Sigmoid colon (tissue), 7 donors: ENCODE measurements around the gene MAD1L1. TPM values are rescaled to one million over a fixed set of nuclear protein-coding genes. Genes with fewer than 3 reads are reported as not detected.
A peak's percentile ranks its signal among the peaks of the same experiment; 100 is the strongest.

ENCODE experiments used
- DNase-seq: peaks from one replicate; pipeline ENCODE4 v3.0.0-alpha.2; 2019
- H3K27ac ChIP-seq, 4 donors: fragments of 200-600 bp; sonication (generic); one replicate each; pipeline ENCODE4 v1.5.1; 2016 to 2019; ENCODE audit warnings: mild to moderate bottlenecking in 1 of 4
- H3K27me3 ChIP-seq, 3 donors: fragments of 200-600 bp; sonication (generic); one replicate each; pipeline ENCODE4 v1.5.1; 2019; ENCODE audit warnings: mild to moderate bottlenecking in 1 of 3
- H3K36me3 ChIP-seq, 4 donors: fragments of 200-600 bp; sonication (generic); one replicate each; pipeline ENCODE4 v1.5.1; 2016 to 2019
- H3K4me1 ChIP-seq, 4 donors: fragments of 200-600 bp; sonication (generic); one replicate each; pipeline ENCODE4 v1.5.1; 2017 to 2019
- H3K4me3 ChIP-seq, 4 donors: fragments of 200-600 bp; sonication (generic); one replicate each; pipeline ENCODE4 v1.5.1; 2017 to 2019; ENCODE audit warnings: mild to moderate bottlenecking in 2 of 4, moderate library complexity in 1 of 4
- H3K9me3 ChIP-seq, 4 donors: fragments of 200-600 bp in 3 of 4; sonication (generic) in 3 of 4; one replicate each; pipeline versions ENCODE4 v1.5.1 to v1.6.1; 2013 to 2019
- CTCF ChIP-seq, 4 experiments: fragments of 450-650 bp in 3 of 4; fragments of 200-600 bp in 1 of 4; IDR thresholded peaks; one replicate each; pipeline ENCODE4 v1.5.1; 2016 to 2019; ENCODE audit warnings: antibody characterized with exemption in 4 of 4, mild to moderate bottlenecking in 3 of 4, moderate library complexity in 2 of 4
- EP300 ChIP-seq, 4 donors: sonication (generic); formaldehyde crosslinking; IDR thresholded peaks; one replicate each; pipeline ENCODE4 v1.6.1; 2017; ENCODE audit warnings: antibody characterized with exemption in 4 of 4
- POLR2A ChIP-seq, 2 donors: fragments of 450-650 bp; IDR thresholded peaks; one replicate each; pipeline ENCODE4 v1.6.1; 2016; ENCODE audit warnings: antibody characterized with exemption in 2 of 2, mild to moderate bottlenecking in 2 of 2, moderate library complexity in 2 of 2
- POLR2AphosphoS5 ChIP-seq, 4 donors: sonication (generic); formaldehyde crosslinking; IDR thresholded peaks; one replicate each; pipeline ENCODE4 v1.6.1; 2017; ENCODE audit warnings: antibody characterized with exemption in 4 of 4
- WGBS, 2 donors: extraction: QIAGEN DNeasy Blood & Tissue Kit; methylation state at CpG; one replicate each; pipeline ENCODE4 v1.1.7; 2013; 5-methylcytosine and 5-hydroxymethylcytosine counted together
- intact Hi-C: fragments of 100-400 bp; cut with DNase I; formaldehyde crosslinking; loops from one replicate; pipeline ENCODE4 v1.15.1; 2023
- polyA plus RNA-seq, 3 donors: library from polyadenylated mRNA; stranded (reverse); fragments of 200-250 nt; gene quantifications; one replicate each; pipeline ENCODE4 v1.2.3, GENCODE V29; 2013
- total RNA-seq, 4 donors: library from RNA; depleted of rRNA; stranded (reverse); fragments of >200 nt; gene quantifications; one replicate each; pipeline ENCODE4 v1.1.0, GENCODE V29; 2016
- donor health status: healthy with polysubstance abuse.
- donor health status: Bipolar disorder and iron deficiency.
- donor health status: healthy.

Gene MAD1L1
- total and polyA plus RNA-seq, 7 donors = 10.2 to 38.4 (median 20.6) TPM

- no peak for DNase-seq
- no peak overlapping the region for H3K4me3 ChIP-seq
- H3K4me1 ChIP-seq = peaks cover 0 to 57% (median 48%) of the 10 kb centered on the region in 4 donors
- H3K27me3 ChIP-seq = no peaks in the 10 kb centered on the region
- no peaks in the 10 kb centered on the region for H3K36me3 ChIP-seq
- no peak overlapping the region for H3K27ac ChIP-seq
- TF ChIP-seq EP300 (IDR thresholded peaks at IDR 0.05) (no peak), CTCF (IDR thresholded peaks at IDR 0.05) (no peak)
- H3K9me3 ChIP-seq = no peaks in the 10 kb centered on the region
- intact Hi-C loops = loop anchor here (5.0 kb wide), 1 partner anchor 64 kb away; no protein-coding TSS in a partner anchor
- 94 to 95% methylated on average over 26 of the region's 26 CpGs for WGBS, 2 donors
These were observed 61.9 kb downstream of the MAD1L1 start for GRCh38 chr7:2170576-2171521.

GRCh38 chr7:2169923-2170575, 62.7 kb downstream of the MAD1L1 start:
- WGBS, 2 donors = 97% methylated on average over 17 of the region's 17 CpGs
- Histone ChIP-seq H3K4me1 (peaks cover 0 to 56% (median 43%) of the 10 kb centered on the region in 4 donors), H3K27ac (no peak overlapping the region), H3K36me3 (no peaks in the 10 kb centered on the region), H3K4me3 (no peak overlapping the region), H3K27me3 (no peaks in the 10 kb centered on the region), H3K9me3 (no peaks in the 10 kb centered on the region)
- no peak for TF ChIP-seq CTCF (IDR thresholded peaks at IDR 0.05)
- no peak for TF ChIP-seq EP300 (IDR thresholded peaks at IDR 0.05)
- TF ChIP-seq POLR2A (IDR thresholded peaks at IDR 0.05) = no peak
- no peak for TF ChIP-seq POLR2AphosphoS5 (IDR thresholded peaks at IDR 0.05)
- intact Hi-C loops = loop anchor here (5.0 kb wide), 1 partner anchor 63 kb away; no protein-coding TSS in a partner anchor
- DNase-seq = no peak

GRCh38 chr7:2168615-2169311, 64.0 kb downstream of the MAD1L1 start:
- Histone ChIP-seq H3K4me3 (no peak overlapping the region), H3K27me3 (no peaks in the 10 kb centered on the region), H3K36me3 (no peaks in the 10 kb centered on the region), H3K9me3 (no peaks in the 10 kb centered on the region), H3K27ac (no peak overlapping the region), H3K4me1 (peaks cover 0 to 55% (median 46%) of the 10 kb centered on the region in 4 donors)
- intact Hi-C loops = no loop called here
- no peak for DNase-seq
- no peak for TF ChIP-seq CTCF (IDR thresholded peaks at IDR 0.05)
- TF ChIP-seq EP300 (IDR thresholded peaks at IDR 0.05) = no peak
- no peak for TF ChIP-seq POLR2AphosphoS5 (IDR thresholded peaks at IDR 0.05)
- TF ChIP-seq POLR2A (IDR thresholded peaks at IDR 0.05) = no peak
- 93% methylated on average over 37 of the region's 37 CpGs for WGBS, 2 donors

- no peaks in the 10 kb centered on the region for H3K36me3 ChIP-seq
- H3K27me3 ChIP-seq = no peaks in the 10 kb centered on the region
- H3K27ac ChIP-seq = peak overlapping the region in 3 of 4 donors; percentile 12 to 32 (median 30)
- no peak overlapping the region for H3K4me3 ChIP-seq
- WGBS, 2 donors = 94 to 96% methylated on average over 25 of the region's 25 CpGs
- intact Hi-C loops = no loop called here
- no peaks in the 10 kb centered on the region for H3K9me3 ChIP-seq
- no peak for DNase-seq
- peaks cover 0 to 46% (median 37%) of the 10 kb centered on the region in 4 donors for H3K4me1 ChIP-seq
- TF ChIP-seq POLR2A (IDR thresholded peaks at IDR 0.05) (no peak), EP300 (IDR thresholded peaks at IDR 0.05) (no peak), POLR2AphosphoS5 (IDR thresholded peaks at IDR 0.05) (no peak), CTCF (IDR thresholded peaks at IDR 0.05) (no peak)
These were observed 66.0 kb downstream of the MAD1L1 start for GRCh38 chr7:2166625-2167280.
